ENCODE measurements around the gene RUNX2. TPM values are rescaled to one million over a fixed set of nuclear protein-coding genes. Genes with fewer than 3 reads are reported as not detected.
A peak's percentile ranks its signal among the peaks of the same experiment; 100 is the strongest.

Gene RUNX2
- total and polyA plus RNA-seq, 4 donors: 1.8 to 6.7 (median 3.2) TPM

DNA sequence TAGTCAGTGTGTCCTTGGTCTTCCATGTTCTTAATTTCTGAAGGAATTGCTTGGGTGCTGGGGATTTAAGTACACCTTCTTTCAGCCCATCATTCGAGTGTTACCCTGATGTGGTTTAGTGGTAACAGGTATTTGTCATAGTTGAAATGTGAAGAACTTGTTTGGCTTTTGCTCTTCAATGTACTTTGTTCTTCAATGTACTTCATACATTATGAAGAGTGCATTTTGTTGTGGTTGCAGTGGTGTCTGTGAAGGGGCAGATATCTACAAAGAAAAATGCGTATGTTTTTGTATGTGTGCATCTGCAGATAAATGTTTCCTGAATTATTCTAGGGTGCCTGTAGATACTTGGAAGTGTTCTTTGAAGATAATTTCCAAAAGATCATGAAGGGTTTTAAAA, 160.8 kb downstream of the RUNX2 start:
- TF ChIP-seq CTCF (IDR thresholded peaks at IDR 0.05; ENCODE audit: control extremely low read depth, extremely low read depth): no peak
- H3K27ac ChIP-seq (ENCODE audit: low read depth in 1 of 2, low read length in 1 of 2): no peak overlapping the region
- WGBS, 2 donors: 88 to 91% methylated on average over 2 of the region's 2 CpGs
- H3K36me3 ChIP-seq (ENCODE audit: control insufficient read depth in 4 of 4, insufficient read depth in 4 of 4, low read length in 4 of 4): no peaks in the 10 kb centered on the region
- DNase-seq (no peak), ATAC-seq (ENCODE audit: insufficient read depth, low FRiP score) (no peak)
- no peak overlapping the region for H3K9ac ChIP-seq (ENCODE audit: insufficient read depth in 1 of 2, low read length in 2 of 2)
- no peaks in the 10 kb centered on the region for H3K27me3 ChIP-seq (ENCODE audit: control insufficient read depth in 3 of 3, insufficient read depth in 3 of 3, low read length in 2 of 3)
- no peaks in the 10 kb centered on the region for H3K9me3 ChIP-seq (ENCODE audit: control insufficient read depth in 4 of 4, insufficient read depth in 3 of 4, low read length in 3 of 4)
- H3K4me1 ChIP-seq (ENCODE audit: control insufficient read depth in 5 of 5, insufficient read depth in 5 of 5, low read length in 5 of 5): peaks cover 0 to 2% (median 0%) of the 10 kb centered on the region in 5 donors
- H3K4me3 ChIP-seq: no peak overlapping the region

DNA sequence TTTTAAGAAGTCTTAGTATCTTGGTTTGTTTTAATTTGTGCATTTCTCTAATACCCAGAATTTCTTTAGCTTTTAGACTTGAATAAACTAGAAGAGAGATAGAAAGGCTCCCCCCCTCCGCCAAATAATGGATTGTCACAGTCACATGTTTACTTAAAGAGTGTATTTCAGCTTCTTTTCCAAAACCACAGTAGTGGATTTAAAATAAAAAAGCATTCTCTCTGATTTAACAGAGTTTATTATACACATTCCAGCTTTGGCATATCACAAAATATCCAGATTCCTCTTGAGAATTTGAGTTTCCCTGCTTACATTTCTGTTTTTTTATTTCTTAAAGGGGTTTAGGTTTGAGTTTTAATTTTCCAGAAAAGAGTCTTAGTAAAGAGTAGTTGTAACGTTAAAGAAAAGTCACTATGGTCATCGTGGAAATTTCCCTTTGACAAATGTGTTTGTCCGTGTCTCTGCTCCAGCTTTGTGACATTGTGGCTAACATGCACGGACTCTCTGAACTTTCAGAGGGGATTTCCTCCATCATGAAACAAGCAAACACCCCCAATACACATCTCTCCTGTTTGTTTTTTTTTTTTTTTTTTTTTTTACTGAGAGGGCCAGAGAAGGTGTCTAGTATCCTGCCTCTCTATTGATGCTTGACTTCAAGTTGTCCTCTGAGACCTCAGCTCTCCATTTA, 163.1 kb downstream of the RUNX2 start:
- Histone ChIP-seq H3K9me3 (ENCODE audit: control insufficient read depth in 4 of 4, insufficient read depth in 3 of 4, low read length in 3 of 4) (no peaks in the 10 kb centered on the region), H3K9ac (ENCODE audit: insufficient read depth in 1 of 2, low read length in 2 of 2) (no peak overlapping the region), H3K4me3 (no peak overlapping the region), H3K36me3 (ENCODE audit: control insufficient read depth in 4 of 4, insufficient read depth in 4 of 4, low read length in 4 of 4) (peaks cover 0 to 1% (median 0%) of the 10 kb centered on the region in 4 donors), H3K27ac (ENCODE audit: low read depth in 1 of 2, low read length in 1 of 2) (no peak overlapping the region), H3K27me3 (ENCODE audit: control insufficient read depth in 3 of 3, insufficient read depth in 3 of 3, low read length in 2 of 3) (no peaks in the 10 kb centered on the region), H3K4me1 (ENCODE audit: control insufficient read depth in 5 of 5, insufficient read depth in 5 of 5, low read length in 5 of 5) (peaks cover 0 to 2% (median 1%) of the 10 kb centered on the region in 5 donors)
- DNase-seq (peak in 1 of 3 donors; percentile 21), ATAC-seq (ENCODE audit: insufficient read depth, low FRiP score) (no peak)
- no peak for TF ChIP-seq CTCF (IDR thresholded peaks at IDR 0.05; ENCODE audit: control extremely low read depth, extremely low read depth)
- WGBS, 2 donors: 73 to 84% methylated on average over 5 of the region's 5 CpGs

GRCh38 chr6:45491874-45492273, 163.7 kb downstream of the RUNX2 start:
- Histone ChIP-seq H3K36me3 (ENCODE audit: control insufficient read depth in 4 of 4, insufficient read depth in 4 of 4, low read length in 4 of 4) (peaks cover 0 to 1% (median 0%) of the 10 kb centered on the region in 4 donors), H3K9me3 (ENCODE audit: control insufficient read depth in 4 of 4, insufficient read depth in 3 of 4, low read length in 3 of 4) (no peaks in the 10 kb centered on the region), H3K4me1 (ENCODE audit: control insufficient read depth in 5 of 5, insufficient read depth in 5 of 5, low read length in 5 of 5) (peaks cover 0 to 2% (median 1%) of the 10 kb centered on the region in 5 donors), H3K27ac (ENCODE audit: low read depth in 1 of 2, low read length in 1 of 2) (no peak overlapping the region), H3K27me3 (ENCODE audit: control insufficient read depth in 3 of 3, insufficient read depth in 3 of 3, low read length in 2 of 3) (no peaks in the 10 kb centered on the region), H3K4me3 (no peak overlapping the region), H3K9ac (ENCODE audit: insufficient read depth in 1 of 2, low read length in 2 of 2) (no peak overlapping the region)
- no peak for ATAC-seq (ENCODE audit: insufficient read depth, low FRiP score)
- 93 to 94% methylated on average over 6 of the region's 6 CpGs for WGBS, 2 donors
- TF ChIP-seq CTCF (IDR thresholded peaks at IDR 0.05; ENCODE audit: control extremely low read depth, extremely low read depth): no peak
- no peak for DNase-seq

All from lung (tissue), 12 donors.